Activated CD8-positive, alpha-beta T cell treated with anti-CD3 and anti-CD28 coated beads for 36 hours (primary cell): Measurements from ENCODE around the gene RXFP4. TPM values are rescaled to one million over a fixed set of nuclear protein-coding genes. Genes with fewer than 3 reads are reported as not detected.

Experiments used
- ATAC-seq: fragments of 200-7000 bp; cut with Tn5 transposase; one replicate; pipeline ENCODE4 v1.10.0; 2021; ENCODE audit warnings: mild to moderate bottlenecking, moderate library complexity
- CTCF ChIA-PET: fragments of 350-600 bp; sonication (Branson Sonifier 250); formaldehyde crosslinking; loops from one replicate; lab custom pipeline; 2021; ENCODE audit warnings: antibody characterized with exemption; lab: Charles Lee
- POLR2A ChIA-PET: fragments of 350-600 bp; sonication (Branson Sonifier 250); formaldehyde crosslinking; loops from one replicate; lab custom pipeline; 2021; ENCODE audit warnings: antibody characterized with exemption; lab: Charles Lee
- DNase-seq: peaks from one replicate; pipeline ENCODE4 v3.0.0-alpha.2; 2020
- H3K27ac Mint-ChIP-seq: one replicate; pipeline ENCODE4 v1.8.0; 2021; ENCODE audit warnings: mild to moderate bottlenecking, mixed read lengths
- H3K27me3 Mint-ChIP-seq: one replicate; pipeline ENCODE4 v1.8.0; 2021; ENCODE audit warnings: mixed read lengths
- H3K36me3 Mint-ChIP-seq: one replicate; pipeline ENCODE4 v1.8.0; 2021; ENCODE audit warnings: low read depth, mixed read lengths
- H3K4me1 Mint-ChIP-seq: one replicate; pipeline ENCODE4 v1.8.0; 2021; ENCODE audit warnings: low read depth, mixed read lengths
- H3K4me3 Mint-ChIP-seq: one replicate; pipeline ENCODE4 v1.8.0; 2021; ENCODE audit warnings: mild to moderate bottlenecking, moderate library complexity, mixed read lengths
- H3K9me3 Mint-ChIP-seq: one replicate; pipeline ENCODE4 v1.8.0; 2021; ENCODE audit warnings: mixed read lengths
- CTCF ChIP-seq: fragments of 200-600 bp; IDR thresholded peaks from one replicate; pipeline ENCODE4 v1.8.0; 2022; ENCODE audit warnings: antibody characterized with exemption, mild to moderate bottlenecking
- intact Hi-C: fragments of 100-400 bp; cut with micrococcal nuclease; formaldehyde crosslinking; loops from one replicate; pipeline ENCODE4 v1.10.0; 2022
- total RNA-seq, 2 experiments: library from RNA; stranded (reverse); gene quantifications; one replicate each; pipeline ENCODE4 v1.2.3, GENCODE V29; 2021

Gene RXFP4
- total RNA-seq, 2 experiments from 2014 or later: not detected

DNA sequence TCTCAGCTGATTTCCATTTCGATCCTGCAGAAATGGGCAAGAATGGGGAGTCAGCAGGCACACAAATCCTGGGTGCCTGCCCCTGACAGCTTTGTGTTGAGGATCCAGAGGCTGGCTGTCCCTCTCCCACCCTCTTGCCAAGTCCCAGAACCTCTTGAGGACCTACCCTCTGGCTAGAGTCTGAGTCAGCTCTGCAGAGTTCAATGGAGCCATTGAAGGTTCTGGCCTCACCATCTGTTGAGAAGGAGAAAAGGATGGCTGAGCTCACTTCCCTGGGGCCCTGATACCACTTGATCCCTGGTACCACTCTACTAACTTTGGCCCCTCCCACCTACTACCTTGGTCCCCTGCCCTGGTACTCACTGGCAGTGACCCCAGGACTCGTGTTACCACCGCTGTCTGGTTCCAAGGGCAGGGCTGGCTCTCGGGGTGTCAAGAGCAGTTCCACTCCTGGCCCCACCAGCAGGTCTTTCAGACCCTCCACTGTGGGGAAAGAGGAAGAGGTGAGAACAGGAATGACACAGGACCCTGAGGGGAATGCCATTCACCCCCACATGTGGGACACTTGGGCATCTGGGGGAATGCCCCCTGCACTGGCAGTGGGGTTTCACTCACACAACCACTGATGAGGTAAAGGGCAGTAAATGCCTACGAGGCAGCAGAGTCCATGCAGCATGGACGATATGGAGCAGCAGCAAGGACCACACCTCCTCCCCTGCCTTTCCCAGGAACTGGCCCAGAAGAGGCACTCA is 10.5 kb downstream of the RXFP4 start:
- ATAC-seq (no peak), DNase-seq (no peak)
- Mint-ChIP-seq H3K36me3 (peaks cover 54% of the 10 kb centered on the region), H3K4me1 (peaks cover 18% of the 10 kb centered on the region), H3K27ac (peak overlapping the region; percentile 30), H3K9me3 (no peaks in the 10 kb centered on the region), H3K4me3 (no peak overlapping the region), H3K27me3 (no peaks in the 10 kb centered on the region)
- no peak for TF ChIP-seq CTCF
- ChIA-PET CTCF (interaction anchor here (1.7 to 1.8 kb wide), 2 partner anchors 14 to 38 kb away, joined by 4 to 7 read pairs; no protein-coding TSS in a partner anchor), POLR2A (interaction anchor here (1.0 to 4.8 kb wide), 7 partner anchors 9 to 38 kb away, joined by 3 to 30 read pairs (median 6); partner anchors contain the start of genes ARHGEF2, KHDC4 and RXFP4)
- intact Hi-C loops: no loop called here

GRCh38 chr1:155952505-155952890 is 11.1 kb downstream of the RXFP4 start:
- Mint-ChIP-seq H3K9me3 (no peaks in the 10 kb centered on the region), H3K27ac (peak overlapping the region; percentile 68), H3K36me3 (peaks cover 55% of the 10 kb centered on the region), H3K4me1 (peaks cover 12% of the 10 kb centered on the region), H3K4me3 (no peak overlapping the region), H3K27me3 (no peaks in the 10 kb centered on the region)
- intact Hi-C loops: no loop called here
- DNase-seq: no peak
- ChIA-PET CTCF (interaction anchor here (1.8 kb wide), 1 partner anchor 37 kb away, joined by 6 read pairs; no protein-coding TSS in a partner anchor), POLR2A (interaction anchor here (0.8 to 4.8 kb wide), 5 partner anchors 10 to 176 kb away, joined by 3 to 30 read pairs (median 4); partner anchors contain the start of genes ARHGEF2 and KHDC4)
- no peak for TF ChIP-seq CTCF
- no peak for ATAC-seq

DNA sequence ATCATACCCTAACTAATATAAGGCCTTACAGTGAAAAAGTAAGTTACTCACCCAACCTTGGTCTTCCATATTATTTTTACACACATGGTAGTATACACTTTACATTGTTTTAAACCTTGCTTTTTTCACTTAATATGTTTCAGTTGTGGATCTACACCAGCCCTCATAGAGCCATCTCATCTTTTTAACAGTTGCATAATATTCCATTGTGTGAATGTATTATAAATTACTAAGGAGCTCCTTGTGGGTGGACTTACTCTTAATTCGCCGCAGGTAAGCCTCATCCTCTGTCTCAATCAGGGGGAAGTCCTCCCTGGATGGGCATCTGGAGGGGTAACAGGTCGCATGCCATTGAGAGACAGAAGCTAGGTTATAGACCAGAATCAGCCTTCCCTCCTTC is 13.2 kb downstream of the RXFP4 start:
- intact Hi-C loops: no loop called here
- no peak overlapping the region for H3K27ac Mint-ChIP-seq
- H3K4me3 Mint-ChIP-seq: no peak overlapping the region
- H3K27me3 Mint-ChIP-seq: no peaks in the 10 kb centered on the region
- ChIA-PET CTCF (no interaction called here), POLR2A (interaction anchor here (1.1 to 2.0 kb wide), 3 partner anchors 9 to 23 kb away, joined by 3 to 6 read pairs (median 3); no protein-coding TSS in a partner anchor)
- no peaks in the 10 kb centered on the region for H3K9me3 Mint-ChIP-seq
- no peak for TF ChIP-seq CTCF
- peaks cover 58% of the 10 kb centered on the region for H3K36me3 Mint-ChIP-seq
- H3K4me1 Mint-ChIP-seq: peaks cover 6% of the 10 kb centered on the region
- ATAC-seq (no peak), DNase-seq (no peak)

GRCh38 chr1:155957411-155957915 is 16.0 kb downstream of the RXFP4 start:
- ChIA-PET CTCF (interaction anchor here (0.8 to 1.6 kb wide), 3 partner anchors 24 to 32 kb away, joined by 3 to 7 read pairs (median 4); partner anchors contain the start of gene KHDC4), POLR2A (interaction anchor here (0.8 to 4.9 kb wide), 6 partner anchors 8 to 73 kb away, joined by 3 to 24 read pairs (median 4); no protein-coding TSS in a partner anchor)
- no peaks in the 10 kb centered on the region for H3K9me3 Mint-ChIP-seq
- intact Hi-C loops: no loop called here
- peaks cover 9% of the 10 kb centered on the region for H3K4me1 Mint-ChIP-seq
- no peaks in the 10 kb centered on the region for H3K27me3 Mint-ChIP-seq
- H3K27ac Mint-ChIP-seq: peak overlapping the region; percentile 43
- ATAC-seq (no peak), DNase-seq (no peak)
- no peak overlapping the region for H3K4me3 Mint-ChIP-seq
- no peak for TF ChIP-seq CTCF
- H3K36me3 Mint-ChIP-seq: peaks cover 60% of the 10 kb centered on the region
